ENCODE data around the gene NOP58.
"Not testable (repeated sequence)": the region's sequence is repeated elsewhere in the genome, so short reads cannot be mapped to it uniquely, and the experiment has no call there.

The NOP58 gene

DNA sequence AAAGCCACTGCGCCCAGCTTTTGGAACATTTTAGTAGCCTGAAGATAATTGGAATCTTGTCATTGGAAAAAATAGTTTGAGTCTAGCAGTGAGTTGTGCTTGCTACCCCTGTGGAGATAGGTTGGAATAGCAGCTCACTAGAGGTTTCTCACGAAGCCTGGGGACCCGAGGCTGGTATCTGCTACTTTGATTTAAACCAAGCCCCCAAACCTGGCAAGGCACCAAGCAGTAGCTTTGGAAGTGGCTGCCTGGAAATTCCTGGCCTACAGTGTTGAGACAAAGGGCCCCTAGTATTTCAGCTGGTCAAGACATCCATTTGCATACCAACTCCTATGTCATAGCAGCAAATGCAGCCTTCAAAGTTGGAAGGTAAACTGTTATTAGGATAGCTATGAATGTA lies 42.1 kb downstream of the NOP58 start:
- DNase-seq: no peak

DNA sequence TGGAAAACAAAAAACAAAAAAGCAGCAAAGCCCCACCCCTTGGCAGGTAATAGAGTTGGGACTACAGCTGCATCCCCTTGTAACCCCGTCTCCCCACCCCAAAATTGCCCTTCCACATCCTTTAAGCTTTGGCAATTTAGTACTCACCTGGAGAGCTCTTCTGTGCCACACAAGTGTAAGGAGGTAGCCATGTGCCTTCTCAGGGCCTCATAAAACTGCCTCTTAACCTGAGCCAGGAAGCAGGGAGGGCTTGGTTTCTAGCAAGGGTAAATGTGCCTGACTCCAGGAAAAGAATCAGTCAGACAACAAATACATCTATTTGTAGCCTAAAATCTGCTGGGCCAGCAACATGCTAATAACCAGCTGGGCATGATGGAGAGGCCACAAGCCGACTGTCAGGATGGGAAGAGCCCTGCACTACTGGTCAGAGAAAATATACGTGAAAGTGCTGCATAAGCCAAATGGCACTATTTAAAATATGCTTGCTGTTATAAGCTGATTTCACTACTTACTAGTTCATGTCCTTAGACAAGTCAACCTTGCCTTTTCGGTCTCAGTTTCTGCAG lies 46.3 kb downstream of the NOP58 start:
- DNase-seq: no peak

DNA sequence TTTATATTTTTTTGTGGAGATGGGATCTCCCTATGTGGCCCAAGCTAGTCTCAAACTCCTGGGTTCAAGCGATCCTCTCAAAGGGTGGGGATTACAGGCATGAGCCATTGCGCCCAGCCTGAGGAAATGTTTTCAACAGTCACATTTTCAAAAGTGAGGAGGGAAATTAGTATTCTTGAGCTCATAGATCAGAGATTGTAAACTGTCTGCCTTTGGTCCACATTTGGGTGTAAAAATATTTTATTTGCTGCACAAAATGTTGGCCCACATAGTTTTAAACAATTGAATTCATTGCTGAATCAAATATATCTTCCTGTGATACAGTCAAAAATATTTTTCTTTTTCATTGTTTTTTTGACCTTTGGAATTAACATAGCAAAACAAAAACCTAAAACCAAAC lies 48.6 kb downstream of the NOP58 start:
- no peak for DNase-seq

DNA sequence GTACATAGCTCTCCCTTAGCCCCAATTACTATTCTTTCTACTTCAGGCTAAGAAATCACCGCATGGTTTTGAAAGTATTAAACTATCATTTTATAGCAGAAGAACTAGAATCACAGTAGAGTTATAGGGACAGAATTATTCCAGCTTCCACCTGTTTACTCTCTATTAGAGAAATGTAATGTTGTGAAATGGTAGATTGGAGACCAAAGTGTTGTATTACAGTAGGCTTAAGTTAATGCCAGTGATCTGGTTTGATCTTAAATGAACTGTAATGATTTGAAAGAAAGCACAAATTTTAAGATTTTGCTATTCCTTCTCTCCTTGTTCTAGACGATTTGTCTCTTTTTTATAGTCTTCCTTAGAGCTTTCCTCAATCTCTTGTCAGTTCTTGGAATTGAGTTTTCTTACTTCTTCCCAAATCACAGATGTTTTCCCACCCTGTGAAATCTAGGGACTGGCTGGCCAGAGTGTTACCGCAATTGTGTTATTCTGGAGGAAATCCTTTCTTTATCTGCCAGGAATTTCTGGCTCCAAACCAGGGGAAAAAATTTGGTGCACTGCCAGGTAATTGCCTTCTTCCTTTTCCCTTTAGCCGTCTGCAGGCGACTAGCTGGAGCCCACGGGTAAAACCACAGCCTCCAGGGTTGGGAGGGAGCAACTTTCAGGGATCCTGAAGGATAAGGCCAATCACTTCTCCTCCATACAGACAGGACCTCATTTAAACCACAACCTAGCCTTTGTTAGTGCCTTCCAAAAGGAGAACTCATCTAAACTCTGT lies 51.7 kb downstream of the NOP58 start:
- no peak for DNase-seq

DNA sequence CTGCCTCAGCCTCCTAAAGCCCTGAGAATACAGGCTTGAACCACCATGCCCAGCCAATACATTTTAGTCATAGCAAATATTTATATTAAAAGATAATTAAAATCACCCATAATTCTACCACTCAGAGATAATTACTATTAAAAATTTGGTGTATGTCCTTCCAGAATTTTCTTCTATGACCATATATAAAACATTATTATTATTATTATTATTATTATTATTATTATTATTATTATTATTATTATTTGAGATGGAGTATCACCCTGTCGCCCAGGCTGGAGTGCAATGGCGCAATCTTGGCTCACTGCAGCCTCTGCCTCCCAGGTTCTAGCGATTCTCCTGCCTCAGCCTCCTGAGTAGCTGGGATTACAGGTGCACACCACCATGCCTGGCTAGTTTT lies 54.8 kb downstream of the NOP58 start:
- not testable (repeated sequence) for DNase-seq

DNA sequence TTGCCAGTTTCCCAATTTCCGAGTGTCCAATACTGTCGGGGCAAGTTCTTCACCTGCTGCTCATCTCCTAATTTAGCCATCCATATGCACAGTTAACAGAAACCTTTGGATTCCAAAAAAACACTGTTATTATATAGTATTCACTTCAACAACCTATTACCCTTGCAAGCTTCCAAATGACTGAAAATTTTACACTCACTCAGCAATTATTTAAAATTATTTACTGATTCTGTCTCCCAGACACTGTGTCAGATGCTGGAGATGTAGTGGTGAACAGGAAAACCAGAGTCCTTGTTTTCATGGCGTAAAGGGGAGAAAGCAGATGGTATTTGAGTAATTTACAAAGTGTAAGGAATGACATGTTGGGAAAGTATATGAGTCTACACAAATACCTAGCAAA lies 56.9 kb downstream of the NOP58 start:
- no peak for DNase-seq

DNA sequence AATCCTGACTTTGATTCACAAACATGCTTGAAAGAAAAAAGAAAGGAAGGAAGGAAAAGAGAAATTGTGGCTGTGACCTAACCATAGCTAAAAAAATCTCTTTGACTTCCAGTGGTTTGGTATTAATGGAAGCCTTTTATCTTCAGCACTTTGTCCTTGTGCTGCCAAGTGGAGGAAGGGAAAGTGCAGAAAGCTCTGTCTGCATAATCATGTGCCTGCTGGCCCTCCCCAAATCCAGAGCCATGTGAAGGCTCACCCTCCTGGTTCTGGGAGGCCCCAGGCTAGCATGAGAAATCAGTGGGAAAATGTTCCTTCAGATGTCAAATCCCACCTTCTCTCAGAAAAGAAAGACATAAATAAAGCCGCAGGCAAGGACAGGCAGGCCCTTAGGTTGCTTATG lies 62.3 kb downstream of the NOP58 start:
- no peak for DNase-seq

DNA sequence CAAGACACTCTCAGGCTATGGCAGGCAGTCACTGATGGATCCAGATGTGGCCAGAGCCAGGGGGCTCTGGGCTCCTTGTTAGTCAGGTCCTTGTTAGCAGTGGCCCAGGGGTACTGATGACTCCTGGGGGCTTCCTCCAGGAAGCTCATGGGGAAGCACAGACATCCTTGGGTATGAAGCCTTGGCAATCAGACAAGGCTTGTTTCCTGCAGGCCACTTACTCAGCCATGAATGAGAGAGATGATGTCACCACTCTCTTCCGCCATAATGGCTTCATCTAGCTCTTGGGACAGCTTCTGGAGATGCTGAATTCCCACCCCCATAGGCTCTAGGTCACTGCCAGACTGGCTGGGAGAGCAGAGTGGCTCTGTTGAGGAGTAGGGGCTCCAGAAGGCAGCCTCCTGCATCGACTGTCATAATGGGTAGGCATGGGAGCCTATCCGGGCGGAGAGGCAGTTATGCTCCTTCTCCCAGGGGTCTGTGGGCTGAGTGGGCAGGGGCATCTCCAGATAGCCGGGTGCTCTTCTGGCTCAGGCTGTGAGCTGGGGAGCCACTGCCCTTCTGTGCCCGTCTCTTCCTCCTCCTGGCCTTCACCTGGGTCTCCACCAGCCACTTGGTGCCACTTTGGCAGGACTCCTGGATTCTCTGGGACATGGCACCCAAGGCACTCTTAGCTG lies 70.4 kb downstream of the NOP58 start:
- DNase-seq: no peak

DNA sequence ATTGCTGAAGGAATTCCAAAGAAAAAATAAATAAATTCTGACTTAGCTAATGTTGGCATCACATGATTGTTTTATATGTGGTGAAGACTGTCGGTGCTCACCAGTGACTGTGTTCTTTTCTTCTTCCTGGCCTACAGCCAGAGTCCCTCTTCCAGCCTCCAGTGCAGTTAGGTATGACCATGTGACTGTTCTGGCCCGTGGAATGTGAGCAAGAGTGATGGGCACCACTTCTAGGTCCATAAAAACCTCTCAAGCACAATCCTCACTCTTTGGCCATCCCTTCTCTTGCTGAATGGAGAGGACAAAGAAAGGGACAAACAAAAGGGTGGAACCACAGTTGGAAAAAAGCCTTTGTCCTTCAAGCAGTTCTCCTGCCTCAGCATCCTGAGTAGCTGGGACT lies 71.6 kb downstream of the NOP58 start:
- DNase-seq: no peak

DNA sequence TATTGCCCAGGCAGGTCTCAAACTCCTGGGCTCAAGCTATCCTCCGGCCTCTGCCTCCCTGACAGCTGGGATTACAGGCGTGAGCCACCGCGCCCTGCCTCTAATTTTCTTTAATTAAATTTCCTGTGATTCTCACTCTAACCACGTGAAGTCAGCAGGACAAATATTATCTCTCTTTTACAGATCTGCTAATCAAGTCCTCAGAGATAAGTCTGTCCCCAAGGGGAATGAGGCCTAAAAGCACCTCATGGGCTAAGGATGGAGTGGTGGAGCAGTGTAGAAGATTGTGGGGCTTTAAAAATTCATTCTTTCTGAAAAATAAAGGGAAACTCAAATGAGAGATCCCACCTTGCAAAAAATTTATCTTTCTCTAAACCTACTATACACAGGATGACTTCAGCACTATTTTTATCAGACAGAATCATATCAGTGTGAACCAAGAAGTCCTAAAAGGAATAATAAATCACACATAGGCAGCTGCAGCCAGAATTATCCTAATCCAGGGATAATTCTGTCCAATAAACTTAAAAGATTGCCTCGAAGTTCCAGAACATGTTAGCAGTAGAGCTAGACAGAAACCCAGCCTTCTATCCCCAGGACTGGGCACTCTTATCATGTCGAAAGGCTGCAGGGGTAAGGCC lies 72.3 kb downstream of the NOP58 start:
- no peak for DNase-seq

DNA sequence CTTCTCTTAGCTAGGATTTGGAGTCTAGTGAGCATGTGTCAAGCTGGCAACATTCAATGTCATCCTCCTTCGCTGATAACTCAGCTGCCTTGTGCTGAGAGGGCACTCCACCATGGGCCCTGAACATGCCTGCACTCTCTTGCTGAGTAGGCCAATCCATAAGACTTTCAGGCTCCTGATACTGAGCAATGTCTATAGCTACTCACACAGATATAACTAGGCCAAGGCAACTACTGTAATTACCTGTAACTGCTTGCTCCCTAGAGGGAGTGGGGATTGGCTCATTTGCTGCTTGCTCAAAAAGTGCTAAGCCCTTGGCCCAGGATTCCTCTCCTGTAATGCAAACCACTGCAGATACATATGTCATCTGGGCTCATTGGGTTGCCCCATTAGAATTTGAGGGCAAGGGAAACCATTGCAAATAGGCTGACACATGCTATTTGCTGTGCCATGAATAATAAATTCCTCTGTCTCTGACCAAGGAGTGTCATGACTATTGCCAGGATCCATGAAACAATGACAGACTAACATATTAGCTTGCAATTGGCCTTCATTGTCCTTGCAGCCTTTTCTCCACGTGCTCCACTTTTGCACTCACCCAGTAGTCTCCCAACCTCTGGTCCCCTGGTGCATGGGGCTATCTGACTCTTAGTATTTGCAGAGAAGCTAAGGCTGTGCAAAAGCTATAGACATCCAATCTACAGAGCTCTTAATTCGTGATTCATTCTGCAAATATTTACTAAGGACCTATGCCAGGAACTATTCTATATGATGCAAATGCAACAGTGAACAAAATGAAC lies 73.7 kb downstream of the NOP58 start:
- no peak for DNase-seq

DNA sequence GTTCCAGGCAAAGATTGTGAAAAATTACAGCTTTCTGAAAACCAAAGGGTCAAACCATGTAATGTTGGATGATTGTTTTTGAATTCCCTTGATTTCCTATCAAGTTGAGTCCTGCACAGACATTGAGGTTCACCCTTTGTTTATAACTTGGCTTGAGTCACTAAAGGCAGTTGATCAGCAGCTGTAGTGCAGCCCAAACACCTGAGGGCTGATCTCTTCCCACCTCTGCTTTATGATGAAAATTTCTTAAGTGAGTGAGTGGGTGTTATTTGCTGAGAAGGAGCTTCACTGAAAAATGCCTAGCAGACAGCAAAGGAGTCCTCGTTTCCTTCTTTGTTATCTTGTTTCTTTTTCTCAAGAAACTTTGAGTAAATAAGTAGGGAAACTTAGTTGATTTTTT lies 78.6 kb downstream of the NOP58 start:
- DNase-seq: no peak

DNA sequence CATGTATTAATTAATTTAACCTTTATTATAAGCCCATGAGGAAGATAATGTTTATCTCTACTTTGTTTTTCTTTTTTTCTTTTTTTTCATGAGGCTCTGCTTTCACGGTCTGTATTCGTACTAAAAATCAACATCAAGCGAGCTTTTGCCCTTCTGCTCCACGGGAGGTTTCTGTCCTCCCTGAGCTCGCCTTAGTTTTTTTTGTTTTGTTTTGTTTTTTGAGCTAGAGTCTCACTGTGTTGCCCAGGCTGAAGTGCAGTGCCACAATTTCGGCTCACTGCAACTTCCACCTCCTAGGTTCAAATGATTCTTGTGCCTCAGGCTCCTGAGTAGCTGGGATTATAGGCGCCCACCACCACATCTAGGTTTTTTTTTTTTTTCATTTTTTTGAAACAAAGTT lies 80.6 kb downstream of the NOP58 start:
- DNase-seq: no peak

Data from stimulated activated CD4-positive, alpha-beta T cell treated with anti-CD3 and anti-CD28 coated beads, Interleukin-4, amount 100 ng/mL, for 1 hour (primary cell).